ENCODE measurements around the gene ASTN2.

Gene ASTN2

GRCh38 chr9:117405950-117406705 is 8.7 kb downstream of the ASTN2 start:
- CTCF ChIA-PET: interaction anchor here (2.4 kb wide), 1 partner anchor 82 kb away, joined by 5 read pairs; no protein-coding TSS in a partner anchor
- DNase-seq (ENCODE audit: extremely low spot score): no peak
- POLR2A ChIA-PET: interaction anchor here (0.6 kb wide), 1 partner anchor 26 kb away, joined by 3 read pairs; no protein-coding TSS in a partner anchor
- TF ChIP-seq CTCF (IDR thresholded peaks at IDR 0.05; ENCODE audit: control extremely low read depth, extremely low read depth, low read depth, missing control alignments): no peak

- POLR2A ChIA-PET: no interaction called here
- no peak for DNase-seq (ENCODE audit: extremely low spot score)
- CTCF ChIA-PET: interaction anchor here (0.9 to 2.4 kb wide), 3 partner anchors 9 to 84 kb away, joined by 3 to 7 read pairs (median 5); no protein-coding TSS in a partner anchor
- TF ChIP-seq CTCF (IDR thresholded peaks at IDR 0.05; ENCODE audit: control extremely low read depth, extremely low read depth, low read depth, missing control alignments): no peak
Observed at GRCh38 chr9:117403848-117404247, 11.0 kb downstream of the ASTN2 start.

GRCh38 chr9:117403403-117403811 is 11.4 kb downstream of the ASTN2 start:
- POLR2A ChIA-PET: no interaction called here
- CTCF ChIA-PET: interaction anchor here (0.9 to 2.1 kb wide), 2 partner anchors 9 to 10 kb away, joined by 3 to 7 read pairs; no protein-coding TSS in a partner anchor
- no peak for DNase-seq (ENCODE audit: extremely low spot score)
- no peak for TF ChIP-seq CTCF (IDR thresholded peaks at IDR 0.05; ENCODE audit: control extremely low read depth, extremely low read depth, low read depth, missing control alignments)

- ChIA-PET CTCF (no interaction called here), POLR2A (no interaction called here)
- TF ChIP-seq CTCF (IDR thresholded peaks at IDR 0.05; ENCODE audit: control extremely low read depth, extremely low read depth, low read depth, missing control alignments): no peak
- no peak for DNase-seq (ENCODE audit: extremely low spot score)
Observed at GRCh38 chr9:117400171-117400570, 14.7 kb downstream of the ASTN2 start.

GRCh38 chr9:117395151-117395650 is 19.7 kb downstream of the ASTN2 start:
- DNase-seq (ENCODE audit: extremely low spot score): no peak
- ChIA-PET POLR2A (no interaction called here), CTCF (interaction anchor here (1.0 kb wide), 1 partner anchor 9 kb away, joined by 3 read pairs; no protein-coding TSS in a partner anchor)
- TF ChIP-seq CTCF (IDR thresholded peaks at IDR 0.05; ENCODE audit: control extremely low read depth, extremely low read depth, low read depth, missing control alignments): no peak

GRCh38 chr9:117394655-117395054 is 20.2 kb downstream of the ASTN2 start:
- TF ChIP-seq CTCF (IDR thresholded peaks at IDR 0.05; ENCODE audit: control extremely low read depth, extremely low read depth, low read depth, missing control alignments): no peak
- ChIA-PET POLR2A (no interaction called here), CTCF (interaction anchor here (0.9 to 1.5 kb wide), 3 partner anchors 9 to 18 kb away, joined by 3 read pairs; no protein-coding TSS in a partner anchor)
- DNase-seq (ENCODE audit: extremely low spot score): no peak

Measured in GM10248 (cell line).